NCI-H2107 treated with DMSO at 0.1 percent for 48 hours (cell line): Measurements from ENCODE around the gene CIRBP.
"Not testable (repeated sequence)": the region's sequence is repeated elsewhere in the genome, so short reads cannot be mapped to it uniquely, and the experiment has no call there.

Experiments used
- DNase-seq: peaks from one replicate; lab custom pipeline; 2025; ENCODE audit not compliant: unreplicated experiment; lab: John Stamatoyannopoulos, UW

The CIRBP gene

DNA sequence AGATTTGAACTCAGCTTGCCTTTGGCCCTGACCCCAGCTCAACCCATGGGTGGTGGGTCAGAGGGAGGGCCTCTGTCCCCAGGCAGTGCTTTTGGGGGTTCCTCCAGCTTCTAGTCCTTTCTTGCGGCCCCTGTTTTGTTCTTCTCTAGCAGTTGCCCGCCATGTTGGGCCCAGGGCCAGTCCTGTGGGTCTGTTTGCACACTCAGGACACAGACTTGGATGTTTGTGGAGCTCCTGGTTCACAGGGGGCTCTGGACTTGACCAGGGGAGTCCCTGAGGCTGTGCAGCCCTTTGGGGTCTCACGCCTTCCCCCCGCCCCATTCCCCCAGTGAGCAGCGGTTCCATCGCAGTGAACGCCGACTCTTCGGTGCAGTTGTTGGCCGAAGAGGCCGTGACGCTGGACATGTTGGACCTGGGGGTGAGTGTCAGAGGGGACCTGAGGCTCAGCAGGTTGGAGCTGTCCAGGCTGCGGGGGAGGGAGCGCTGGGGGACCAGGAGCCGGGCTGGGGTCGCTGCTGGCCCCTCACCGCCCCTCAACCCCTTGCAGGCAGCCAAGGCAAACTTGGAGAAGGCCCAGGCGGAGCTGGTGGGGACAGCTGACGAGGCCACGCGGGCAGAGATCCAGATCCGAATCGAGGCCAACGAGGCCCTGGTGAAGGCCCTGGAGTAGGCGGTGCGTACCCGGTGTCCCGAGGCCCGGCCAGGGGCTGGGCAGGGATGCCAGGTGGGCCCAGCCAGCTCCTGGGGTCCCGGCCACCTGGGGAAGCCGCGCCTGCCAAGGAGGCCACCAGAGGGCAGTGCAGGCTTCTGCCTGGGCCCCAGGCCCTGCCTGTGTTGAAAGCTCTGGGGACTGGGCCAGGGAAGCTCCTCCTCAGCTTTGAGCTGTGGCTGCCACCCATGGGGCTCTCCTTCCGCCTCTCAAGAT, 25.1 kb upstream of the CIRBP start:
- DNase-seq: peak; percentile 33

DNA sequence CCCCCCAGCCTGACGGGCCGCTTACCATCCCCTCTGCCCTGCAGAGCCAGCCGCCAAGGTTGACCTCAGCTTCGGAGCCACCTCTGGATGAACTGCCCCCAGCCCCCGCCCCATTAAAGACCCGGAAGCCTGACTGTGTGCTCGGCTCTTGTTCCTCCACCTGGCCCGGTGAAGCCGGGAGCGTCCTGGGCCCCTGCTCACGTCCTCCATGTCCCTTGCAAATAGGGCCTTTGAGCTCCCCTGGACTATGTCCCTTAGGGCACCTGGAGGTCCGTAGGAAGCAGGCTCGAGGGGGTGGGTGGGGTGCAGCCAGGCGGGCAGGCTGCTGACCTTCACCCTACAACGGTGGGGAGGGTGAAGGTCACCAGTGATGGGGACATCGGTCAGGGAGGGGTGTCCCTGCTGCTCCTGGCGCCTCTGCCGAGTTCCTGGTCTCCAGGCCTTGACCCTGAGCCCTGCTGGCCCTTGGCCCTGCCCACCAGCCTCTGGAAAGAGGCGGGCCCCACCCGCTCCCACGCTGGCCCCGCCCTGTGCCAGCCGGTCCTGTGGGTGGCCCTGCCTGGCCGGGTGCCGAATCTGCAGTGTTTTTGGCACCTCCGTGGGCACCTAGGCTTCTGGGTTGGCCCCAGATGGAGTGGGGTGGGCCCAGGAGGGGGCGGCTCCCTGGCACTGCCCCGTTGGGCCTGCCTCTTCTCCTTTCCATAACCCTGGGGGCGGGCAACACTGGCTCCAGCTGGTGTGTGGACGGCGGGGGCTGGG, 24.3 kb upstream of the CIRBP start:
- DNase-seq: no peak

DNA sequence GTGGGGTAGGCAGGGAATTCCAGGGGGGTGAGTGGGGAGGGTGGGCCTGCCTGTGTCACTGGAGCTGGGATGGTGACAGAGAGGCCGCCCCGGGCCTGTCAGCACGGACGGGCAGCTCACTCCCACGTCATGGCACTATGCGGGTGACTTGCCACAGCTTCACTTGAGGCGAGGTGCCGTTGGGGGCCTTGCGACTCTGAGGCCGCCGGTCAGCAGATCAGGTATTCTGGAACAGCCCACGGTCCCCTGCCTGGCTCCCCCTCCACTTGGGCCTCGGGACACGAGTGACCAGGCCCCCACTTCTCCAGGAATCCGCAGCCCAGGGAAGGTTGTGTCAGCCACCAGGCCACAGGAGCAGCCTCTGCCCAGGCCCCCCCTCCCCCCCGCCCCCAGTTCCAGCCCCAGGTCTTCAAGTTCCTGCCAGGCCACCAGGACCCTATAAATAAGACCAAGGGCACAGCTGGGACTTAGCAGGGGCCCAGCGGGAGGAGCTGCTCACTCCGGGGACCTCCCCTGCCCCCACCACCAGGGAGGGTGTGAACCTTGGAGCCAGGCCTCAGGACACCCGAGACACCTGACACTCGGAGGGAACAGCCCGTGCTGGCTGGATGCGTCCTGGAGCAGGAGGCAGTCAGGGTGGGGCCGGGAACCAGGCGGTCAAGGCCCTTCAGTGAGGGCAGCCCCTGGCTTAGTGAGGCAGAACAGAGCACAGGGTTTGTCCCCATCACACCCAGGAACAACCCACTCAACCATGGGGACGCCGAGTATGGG, 23.5 kb upstream of the CIRBP start:
- DNase-seq: no peak

GRCh38 chr19:1246265-1247087, 22.7 kb upstream of the CIRBP start:
- not testable (repeated sequence) for DNase-seq

- no peak for DNase-seq
Measured at GRCh38 chr19:1247748-1248138, 21.4 kb upstream of the CIRBP start.

- DNase-seq: no peak
Measured at GRCh38 chr19:1248139-1248785, 20.9 kb upstream of the CIRBP start, which contains the start of gene MIDN. TSS of gene MIDN (plus strand) at chr19:1248583. CDS start at chr19:1250297, 1,714 bp downstream.

DNA sequence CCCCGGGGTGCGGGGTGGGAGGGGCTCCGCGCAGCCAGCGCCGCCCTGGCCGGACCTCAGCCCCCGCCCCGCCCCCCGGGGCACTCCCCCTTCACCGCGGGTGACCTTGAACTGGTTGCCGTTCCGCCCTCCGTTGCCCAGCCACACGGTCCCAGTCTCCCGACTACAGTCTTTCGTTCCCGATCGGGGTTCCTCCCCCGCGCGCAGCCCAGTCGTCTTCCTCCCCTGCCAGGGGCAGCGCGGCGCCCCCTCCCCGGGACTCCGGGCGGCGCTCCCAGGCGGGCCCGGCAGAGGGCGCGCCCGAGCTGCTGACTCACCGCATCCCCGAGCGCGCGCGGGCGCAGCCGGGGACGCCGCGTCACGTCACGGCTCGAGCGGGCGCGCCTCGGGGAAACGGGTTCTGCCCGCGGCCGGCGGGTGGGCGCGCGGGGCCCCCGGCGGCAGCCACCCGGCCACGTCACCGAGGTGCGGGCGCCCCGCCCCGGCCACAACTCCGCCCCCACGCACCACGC, 20.3 kb upstream of the CIRBP start:
- DNase-seq: no peak

DNA sequence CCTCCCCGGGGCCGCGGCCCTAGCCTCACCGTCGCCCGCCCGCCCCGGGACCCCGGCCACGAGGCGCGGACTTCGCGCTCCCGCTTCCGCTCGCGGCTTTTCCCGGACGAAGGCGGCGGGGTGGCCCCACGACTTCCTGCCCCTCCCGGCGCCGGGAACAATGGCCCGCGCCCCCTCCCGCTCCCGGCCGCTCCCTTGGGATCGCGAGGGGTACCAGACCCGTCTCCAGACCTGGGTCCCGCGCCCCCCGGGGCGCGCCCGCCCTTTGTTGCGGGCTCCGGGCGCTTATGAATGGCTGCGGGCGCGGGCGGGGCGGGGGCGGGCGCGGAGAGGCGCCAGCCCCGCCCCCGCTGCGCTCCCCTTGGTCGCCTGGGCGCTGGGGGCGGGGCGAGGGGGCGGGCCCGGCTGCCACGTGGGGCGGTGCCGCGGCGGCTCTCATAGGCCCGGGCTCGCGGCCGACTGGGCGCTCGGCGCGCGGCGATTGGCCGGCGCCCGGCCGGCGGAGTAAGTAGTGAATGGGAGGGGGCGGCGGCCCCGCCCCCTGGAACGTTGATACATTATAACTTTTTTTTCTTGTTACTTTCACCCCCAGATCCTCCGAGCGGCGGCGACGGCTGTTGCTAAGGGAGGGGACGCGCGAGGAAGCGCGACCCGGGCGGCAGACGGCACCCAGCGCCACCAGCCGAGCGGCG, 19.7 kb upstream of the CIRBP start:
- peak; percentile 85 for DNase-seq

- DNase-seq: no peak
Measured at GRCh38 chr19:1249990-1250436, 19.1 kb upstream of the CIRBP start.

DNA sequence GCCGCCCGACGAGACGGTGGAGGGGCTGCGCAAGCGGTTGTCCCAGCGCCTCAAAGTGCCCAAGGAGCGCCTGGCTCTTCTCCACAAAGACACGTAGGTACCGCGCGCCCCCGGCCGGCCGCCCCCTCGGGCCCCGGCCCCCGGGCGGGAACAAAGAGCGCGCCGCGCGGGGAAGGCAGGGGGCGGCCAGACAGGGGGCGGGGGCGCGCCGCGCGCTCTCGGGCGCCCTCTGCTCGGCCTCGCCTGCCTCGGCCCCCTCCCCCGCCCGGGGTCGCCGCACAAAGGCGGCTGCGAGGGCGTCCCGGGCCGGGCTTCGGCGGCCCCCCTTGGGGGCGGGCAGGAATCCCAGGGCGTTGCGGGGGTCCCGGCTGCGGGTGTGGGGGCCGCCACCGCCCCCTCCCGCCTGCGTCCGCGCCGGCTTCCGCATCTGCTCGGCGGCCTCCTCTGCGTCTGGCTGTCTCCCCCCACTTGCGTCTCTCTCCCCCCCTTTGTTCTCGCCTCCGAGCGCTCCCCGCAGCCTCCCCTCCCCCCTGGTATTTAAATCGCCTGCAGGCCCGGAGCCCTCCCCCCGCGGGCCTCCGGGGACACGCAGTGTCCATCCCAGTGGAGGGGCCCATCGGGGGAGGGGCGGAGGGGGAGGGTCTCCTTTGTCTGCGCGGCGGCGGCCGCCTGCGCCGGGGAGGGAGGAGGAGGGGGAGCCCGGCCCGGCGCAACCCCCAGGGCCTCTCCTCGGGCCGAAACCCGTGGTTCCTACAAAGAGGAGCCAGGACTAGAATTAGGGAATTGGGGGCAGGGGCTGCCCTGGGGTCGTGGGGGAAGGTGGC, 18.5 kb upstream of the CIRBP start:
- DNase-seq: peak; percentile 32

- DNase-seq: no peak
Measured at GRCh38 chr19:1251330-1252220, 17.6 kb upstream of the CIRBP start.

- DNase-seq: no peak
Measured at GRCh38 chr19:1252221-1252820, 16.8 kb upstream of the CIRBP start.

DNA sequence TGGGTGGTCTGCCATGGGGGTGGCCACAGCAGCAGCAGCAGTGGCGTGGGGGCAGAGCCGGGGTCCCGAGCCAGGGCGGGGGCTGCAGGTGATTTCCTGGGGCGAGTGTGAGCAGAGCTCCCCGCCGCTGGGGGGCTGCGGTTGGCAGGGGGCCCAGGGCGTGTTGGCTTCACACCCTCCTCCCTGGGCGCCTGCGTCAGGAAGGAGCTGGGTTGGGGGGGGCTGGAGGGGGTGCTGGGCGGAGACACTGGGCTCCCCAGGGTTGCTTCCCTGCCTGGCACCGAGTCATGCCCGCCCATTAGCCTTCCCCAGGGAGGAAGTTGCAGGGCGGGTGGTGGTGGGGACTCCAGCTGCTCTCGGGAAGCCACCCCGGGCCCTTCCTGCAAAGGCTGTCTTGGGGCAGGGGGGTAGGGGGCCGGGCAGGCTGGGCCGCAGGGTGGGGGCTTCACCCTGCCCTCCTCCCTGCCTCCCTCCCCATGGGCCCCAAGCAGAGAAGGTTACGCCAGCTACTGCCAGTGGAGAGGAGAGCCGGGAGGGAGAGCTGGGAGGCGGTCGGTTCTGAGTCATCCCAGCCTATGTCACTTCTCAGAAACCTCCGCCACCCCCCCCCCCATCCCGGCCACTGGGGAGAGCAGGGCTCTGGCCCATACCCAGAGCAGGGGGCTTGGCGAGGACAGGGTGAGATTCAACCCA, 16.2 kb upstream of the CIRBP start:
- peak; percentile 92 for DNase-seq

DNA sequence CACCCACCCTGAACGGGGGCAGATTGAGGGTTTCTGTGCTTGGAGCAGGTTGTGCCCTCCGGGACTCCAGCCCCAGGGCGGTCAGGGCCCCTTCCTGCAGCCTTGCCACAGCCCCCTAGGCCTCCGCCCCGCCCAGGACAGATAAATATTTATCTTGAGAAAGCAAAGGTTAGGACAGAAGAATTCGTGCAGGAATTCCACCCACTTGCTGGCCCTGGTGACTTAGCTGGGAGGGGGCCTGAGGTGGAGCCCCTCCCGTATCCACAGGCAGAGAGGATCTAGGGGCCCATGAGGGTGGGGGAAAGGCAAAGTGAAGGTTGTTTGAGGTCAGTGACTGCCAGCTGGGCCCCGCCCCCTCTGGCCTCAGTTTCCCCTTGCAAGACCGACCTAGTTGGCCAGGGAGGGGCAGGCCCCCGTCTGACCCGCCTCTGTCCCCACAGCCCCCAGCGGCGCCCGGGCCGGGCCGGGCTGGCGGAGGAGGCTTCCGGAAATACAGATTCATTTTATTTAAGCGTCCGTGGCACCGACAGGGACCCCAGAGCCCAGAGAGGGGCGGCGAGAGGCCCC, 15.5 kb upstream of the CIRBP start:
- DNase-seq: no peak

- no peak for DNase-seq
Measured at GRCh38 chr19:1254081-1254527, 15.0 kb upstream of the CIRBP start.
